HEK293T (cell line): ENCODE results near the gene DLG2.

Experiments used
- BHLHE40 ChIP-seq: fragments of 450-650 bp; IDR thresholded peaks from 2 replicates; pipeline ENCODE4 v1.6.1; 2016; ENCODE audit warnings: mild to moderate bottlenecking, moderate library complexity, borderline replicate concordance
- CTBP1 ChIP-seq: fragments of 450-650 bp; IDR thresholded peaks from 2 replicates; pipeline ENCODE4 v1.6.1; 2016; ENCODE audit warnings: borderline replicate concordance
- ELF4 ChIP-seq: fragments of 450-650 bp; IDR thresholded peaks from 2 replicates; pipeline ENCODE4 v1.6.1; 2017; ENCODE audit warnings: antibody characterized with exemption
- FOXA1 ChIP-seq: fragments of 450-650 bp; IDR thresholded peaks from 2 replicates; pipeline ENCODE4 v1.6.1; 2016; ENCODE audit warnings: mild to moderate bottlenecking
- FOXK2 ChIP-seq: fragments of 450-650 bp; IDR thresholded peaks from 2 replicates; pipeline ENCODE4 v1.6.1; 2016; ENCODE audit warnings: mild to moderate bottlenecking
- HDGF ChIP-seq: fragments of 450-650 bp; IDR thresholded peaks from 2 replicates; pipeline ENCODE4 v1.6.1; 2017; ENCODE audit warnings: antibody characterized with exemption, borderline replicate concordance
- L3MBTL2 ChIP-seq: fragments of 450-650 bp; conservative IDR thresholded peaks from 2 replicates; pipeline ENCODE4 v1.6.1; 2016; ENCODE audit warnings: mild to moderate bottlenecking
- SP1 ChIP-seq: fragments of 450-650 bp; IDR thresholded peaks from 2 replicates; pipeline ENCODE4 v1.6.1; 2017
- SUZ12 ChIP-seq: fragments of 450-650 bp; IDR thresholded peaks from 2 replicates; pipeline ENCODE4 v1.6.1; 2016; ENCODE audit warnings: mild to moderate bottlenecking
- TARDBP ChIP-seq: fragments of 450-650 bp; IDR thresholded peaks from 2 replicates; pipeline ENCODE4 v1.6.1; 2016
- ZNF384 ChIP-seq: fragments of 450-650 bp; IDR thresholded peaks from 2 replicates; pipeline ENCODE4 v1.6.1; 2016

- TF ChIP-seq ZNF384 = no peak
- no peak for TF ChIP-seq SP1
- TF ChIP-seq ELF4 = no peak
- no peak for TF ChIP-seq BHLHE40
- no peak for TF ChIP-seq TARDBP
- TF ChIP-seq FOXA1 = no peak
- no peak for TF ChIP-seq L3MBTL2
- no peak for TF ChIP-seq HDGF
- no peak for TF ChIP-seq CTBP1
- TF ChIP-seq SUZ12 = no peak
- no peak for TF ChIP-seq FOXK2
These were observed 442.4 kb downstream of the DLG2 start for GRCh38 chr11:85184721-85185120.
